Measurements from ENCODE around the gene PEX16. TPM values are rescaled to one million over a fixed set of nuclear protein-coding genes. Genes with fewer than 3 reads are reported as not detected.

PEX16 gene
- total RNA-seq = 33.1 and 41.7 TPM in 2 replicates

DNA sequence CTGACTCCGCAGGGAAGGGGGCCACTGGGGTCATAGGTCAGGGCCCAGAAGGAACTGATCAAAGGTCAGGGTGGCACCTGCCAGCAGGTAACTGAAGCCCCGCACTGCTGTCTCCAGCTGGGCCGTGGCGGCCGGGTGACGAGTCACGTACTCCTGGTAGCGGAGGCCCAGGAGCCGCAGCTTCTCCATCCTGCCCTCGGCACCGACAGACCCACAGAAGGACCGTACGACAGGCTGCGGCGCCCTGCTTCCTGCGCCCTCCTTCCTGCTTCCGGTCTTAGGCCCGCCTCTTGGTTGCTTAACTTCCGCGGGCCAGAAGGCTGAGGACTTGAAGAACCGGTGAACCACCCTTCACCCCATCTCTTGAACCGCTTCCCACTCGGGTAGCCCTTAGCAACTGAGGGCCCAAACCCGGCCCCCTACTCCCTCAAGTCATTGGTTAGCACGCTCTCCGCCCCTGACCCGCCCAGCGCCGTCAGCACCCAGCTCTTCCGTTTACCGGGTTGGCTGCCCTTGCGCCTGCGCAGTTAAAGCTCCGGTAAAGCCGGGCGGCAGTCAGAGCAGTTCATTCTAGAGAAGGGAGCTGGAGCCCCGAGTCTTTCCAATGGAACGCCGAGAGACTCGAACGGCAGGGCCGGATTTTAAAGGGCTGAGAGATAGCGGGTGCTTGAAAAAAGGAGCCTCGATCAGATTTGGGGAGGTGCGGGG lies at the start of gene PEX16:
Gene PEX16, minus strand, starts transcription at position 255 of the 708 bp plus-strand sequence. Its CDS starts 66 bp downstream, at position 189.

GRCh38 chr11:45922425-45923082 lies 4.9 kb upstream of the PEX16 start, which contains the start of gene LARGE2:
Gene LARGE2, plus strand, starts transcription at chr11:45922656. Its CDS starts 227 bp downstream, at chr11:45922883.

GRCh38 chr11:45906965-45907611 lies 10.6 kb downstream of the PEX16 start, which contains the start of gene FREY1:
Gene FREY1, minus strand, starts transcription at chr11:45907271. Its CDS starts 26 bp downstream, at chr11:45907245.

GRCh38 chr11:45885274-45885920 lies 32.3 kb downstream of the PEX16 start, which contains the start of gene MAPK8IP1:
Gene MAPK8IP1, plus strand, starts transcription at chr11:45885651. Its CDS starts 170 bp downstream, at chr11:45885821.

Other genes with a start within 250 kb of the PEX16 start
- 13.9 and 20.3 TPM in 2 replicates for gene SLC35C1, start 112.7 kb downstream of the PEX16 start, total RNA-seq
- gene CRY2, start 70.4 kb downstream of the PEX16 start, total RNA-seq = 5.3 and 8.2 TPM in 2 replicates
- 1.6 and 2.4 TPM in 2 replicates for gene MAPK8IP1, start 32.2 kb downstream of the PEX16 start, total RNA-seq
- gene FREY1, start 10.6 kb downstream of the PEX16 start, total RNA-seq = 0.38 TPM in 1 of 2 replicates, not detected in the other
- 68.5 and 75.3 TPM in 2 replicates for gene LARGE2, start 4.8 kb upstream of the PEX16 start, total RNA-seq
- 6.2 and 12.9 TPM in 2 replicates for gene PHF21A, start 203.6 kb upstream of the PEX16 start, total RNA-seq